ENCODE data around the gene ETV3. TPM values are rescaled to one million over a fixed set of nuclear protein-coding genes. Genes with fewer than 3 reads are reported as not detected.
A peak's percentile ranks its signal among the peaks of the same experiment; 100 is the strongest.

The ETV3 gene
- total RNA-seq, 5 donors from 2014 or later (not counting 1 experiment from before 2014, with no cell fraction given): 30.6 to 86.3 (median 33.4) TPM

DNA sequence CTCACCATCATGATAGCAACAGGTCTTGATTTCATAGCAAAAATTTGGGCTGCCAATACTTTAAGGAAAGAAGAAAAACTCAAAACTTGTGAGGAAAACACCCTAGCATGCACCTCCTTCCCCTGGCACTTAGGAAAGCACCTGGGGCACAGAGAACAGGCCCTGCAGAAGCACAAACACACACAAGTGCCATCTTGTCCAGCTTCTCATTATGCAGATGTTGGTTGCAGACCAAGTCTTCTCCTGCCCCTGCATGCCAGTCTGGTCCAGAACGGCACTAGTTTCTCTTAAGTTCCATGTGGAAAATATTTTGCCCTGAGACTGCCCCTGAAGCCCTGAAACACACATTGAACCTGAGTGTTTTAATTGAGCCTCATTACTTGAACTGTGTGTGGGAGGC, 6.3 kb upstream of the ETV3 start:
- DNase-seq: no peak
- Histone ChIP-seq H3K4me1 (ENCODE audit: control insufficient read depth in 1 of 2, extremely low read depth in 1 of 2, insufficient read depth in 2 of 2, low read length in 2 of 2) (no peaks in the 10 kb centered on the region), H3K4me3 (ENCODE audit: control insufficient read depth in 1 of 2, extremely low read depth in 1 of 2, low read length in 1 of 2) (no peak overlapping the region), H3K36me3 (ENCODE audit: control insufficient read depth in 2 of 2, extremely low read depth in 1 of 2, insufficient read depth in 1 of 2, low read length in 1 of 2) (no peaks in the 10 kb centered on the region), H3K9me3 (no peaks in the 10 kb centered on the region), H3K27ac (ENCODE audit: low read length) (no peak overlapping the region), H3K27me3 (replicated peaks in 1 of 2; ENCODE audit: control insufficient read depth in 2 of 2, extremely low read depth in 1 of 2, insufficient read depth in 2 of 2, low read length in 1 of 2) (no peaks in the 10 kb centered on the region)
- no peak for ATAC-seq (replicated peaks in 1 of 4)
- H3K4me3 Mint-ChIP-seq: no peak overlapping the region
- CTCF ChIA-PET: interaction anchor here in 1 of 2 donors (0.6 kb wide), 1 partner anchor 16 kb away, joined by 3 read pairs; no protein-coding TSS in a partner anchor
- H3K27me3 Mint-ChIP-seq: no peaks in the 10 kb centered on the region
- no peak overlapping the region for H3K27ac Mint-ChIP-seq
- no peaks in the 10 kb centered on the region for H3K9me3 Mint-ChIP-seq
- no peaks in the 10 kb centered on the region for H3K36me3 Mint-ChIP-seq
- H3K4me1 Mint-ChIP-seq: peaks cover 8 to 15% (median 11%) of the 10 kb centered on the region in 3 donors
- WGBS (ENCODE audit: insufficient coverage): 83% methylated on average over 1 of the region's 1 CpG
- POLR2A ChIA-PET: no interaction called here

DNA sequence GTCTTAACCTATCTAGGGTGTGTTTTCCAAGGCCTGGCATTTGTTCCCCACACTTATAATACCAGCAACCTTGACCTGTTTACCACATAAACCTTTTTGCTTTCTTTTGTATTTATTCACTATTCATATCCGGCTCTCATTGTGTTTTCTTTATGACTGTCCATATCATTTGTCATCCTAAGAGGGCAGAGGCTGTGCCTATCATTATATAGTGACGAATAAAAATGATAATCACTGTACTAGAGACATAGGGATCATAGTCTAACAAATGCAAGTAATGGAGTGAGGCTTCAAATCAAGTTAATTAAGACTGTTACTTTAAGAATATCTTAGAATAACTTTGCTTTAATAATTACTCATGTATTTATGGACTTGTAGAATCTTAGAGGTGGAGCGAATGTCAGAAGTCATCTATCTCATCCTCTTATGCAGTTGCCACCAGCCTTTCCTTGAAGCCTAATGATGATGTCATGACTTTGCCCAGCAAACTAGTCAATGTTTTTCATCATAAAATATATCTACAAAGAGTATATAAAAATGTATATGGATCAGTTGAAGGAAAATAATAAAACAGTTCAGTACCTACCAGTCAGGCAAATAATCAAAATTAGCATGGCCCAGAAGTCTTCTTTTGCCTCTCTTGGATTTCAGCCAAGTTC, 4.7 kb upstream of the ETV3 start:
- Histone ChIP-seq H3K27ac (ENCODE audit: low read length) (no peak overlapping the region), H3K9me3 (no peaks in the 10 kb centered on the region), H3K4me1 (ENCODE audit: control insufficient read depth in 1 of 2, extremely low read depth in 1 of 2, insufficient read depth in 2 of 2, low read length in 2 of 2) (peaks cover 3 to 7% of the 10 kb centered on the region in 2 experiments), H3K36me3 (ENCODE audit: control insufficient read depth in 2 of 2, extremely low read depth in 1 of 2, insufficient read depth in 1 of 2, low read length in 1 of 2) (no peaks in the 10 kb centered on the region), H3K27me3 (replicated peaks in 1 of 2; ENCODE audit: control insufficient read depth in 2 of 2, extremely low read depth in 1 of 2, insufficient read depth in 2 of 2, low read length in 1 of 2) (no peaks in the 10 kb centered on the region), H3K4me3 (ENCODE audit: control insufficient read depth in 1 of 2, extremely low read depth in 1 of 2, low read length in 1 of 2) (no peak overlapping the region)
- POLR2A ChIA-PET: no interaction called here
- Mint-ChIP-seq H3K4me3 (no peak overlapping the region), H3K36me3 (no peaks in the 10 kb centered on the region), H3K9me3 (no peaks in the 10 kb centered on the region), H3K27me3 (no peaks in the 10 kb centered on the region), H3K4me1 (peaks cover 12 to 15% (median 13%) of the 10 kb centered on the region in 3 donors), H3K27ac (no peak overlapping the region)
- no CpG with 5 or more reads among the region's 3 CpGs for whole genome bisulfite sequencing (ENCODE audit: insufficient coverage)
- ATAC-seq (replicated peaks in 1 of 4): no peak
- no peak for DNase-seq
- CTCF ChIA-PET: interaction anchor here (0.5 to 0.7 kb wide), 3 partner anchors 12 to 483 kb away, joined by 5 to 10 read pairs (median 6); no protein-coding TSS in a partner anchor

DNA sequence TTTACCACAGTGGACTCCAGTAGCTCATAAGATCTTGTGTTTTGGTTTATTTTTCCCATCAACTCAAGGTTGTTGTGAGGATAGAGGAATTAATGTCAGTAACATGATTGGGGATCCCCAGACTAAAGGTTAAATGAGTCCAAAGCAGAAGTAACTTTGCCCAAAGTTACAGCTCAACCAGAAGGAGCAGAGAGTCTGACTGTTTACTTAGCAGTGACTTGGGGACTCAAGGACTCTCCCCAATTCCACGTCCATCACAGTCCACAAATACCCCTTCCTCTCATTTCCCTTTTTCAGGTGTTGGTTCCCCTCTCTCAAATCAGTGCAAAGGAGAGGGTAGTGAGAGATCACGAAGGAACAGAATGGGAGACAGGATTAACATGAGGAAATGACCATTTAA, 4.0 kb upstream of the ETV3 start:
- Mint-ChIP-seq H3K9me3 (no peaks in the 10 kb centered on the region), H3K36me3 (no peaks in the 10 kb centered on the region), H3K27ac (no peak overlapping the region), H3K4me1 (peaks cover 18 to 22% (median 18%) of the 10 kb centered on the region in 3 donors), H3K4me3 (no peak overlapping the region), H3K27me3 (no peaks in the 10 kb centered on the region)
- Histone ChIP-seq H3K27ac (ENCODE audit: low read length) (no peak overlapping the region), H3K27me3 (replicated peaks in 1 of 2; ENCODE audit: control insufficient read depth in 2 of 2, extremely low read depth in 1 of 2, insufficient read depth in 2 of 2, low read length in 1 of 2) (no peaks in the 10 kb centered on the region), H3K4me3 (ENCODE audit: control insufficient read depth in 1 of 2, extremely low read depth in 1 of 2, low read length in 1 of 2) (no peak overlapping the region), H3K36me3 (ENCODE audit: control insufficient read depth in 2 of 2, extremely low read depth in 1 of 2, insufficient read depth in 1 of 2, low read length in 1 of 2) (no peaks in the 10 kb centered on the region), H3K4me1 (ENCODE audit: control insufficient read depth in 1 of 2, extremely low read depth in 1 of 2, insufficient read depth in 2 of 2, low read length in 2 of 2) (peaks cover 5 to 14% of the 10 kb centered on the region in 2 experiments), H3K9me3 (no peaks in the 10 kb centered on the region)
- POLR2A ChIA-PET: no interaction called here
- CTCF ChIA-PET: interaction anchor here in 1 of 2 donors (0.7 to 1.1 kb wide), 2 partner anchors 11 to 15 kb away, joined by 3 to 5 read pairs; no protein-coding TSS in a partner anchor
- WGBS (ENCODE audit: insufficient coverage): no CpG with 5 or more reads among the region's 2 CpGs
- ATAC-seq (replicated peaks in 1 of 4) (no peak), DNase-seq (no peak)

DNA sequence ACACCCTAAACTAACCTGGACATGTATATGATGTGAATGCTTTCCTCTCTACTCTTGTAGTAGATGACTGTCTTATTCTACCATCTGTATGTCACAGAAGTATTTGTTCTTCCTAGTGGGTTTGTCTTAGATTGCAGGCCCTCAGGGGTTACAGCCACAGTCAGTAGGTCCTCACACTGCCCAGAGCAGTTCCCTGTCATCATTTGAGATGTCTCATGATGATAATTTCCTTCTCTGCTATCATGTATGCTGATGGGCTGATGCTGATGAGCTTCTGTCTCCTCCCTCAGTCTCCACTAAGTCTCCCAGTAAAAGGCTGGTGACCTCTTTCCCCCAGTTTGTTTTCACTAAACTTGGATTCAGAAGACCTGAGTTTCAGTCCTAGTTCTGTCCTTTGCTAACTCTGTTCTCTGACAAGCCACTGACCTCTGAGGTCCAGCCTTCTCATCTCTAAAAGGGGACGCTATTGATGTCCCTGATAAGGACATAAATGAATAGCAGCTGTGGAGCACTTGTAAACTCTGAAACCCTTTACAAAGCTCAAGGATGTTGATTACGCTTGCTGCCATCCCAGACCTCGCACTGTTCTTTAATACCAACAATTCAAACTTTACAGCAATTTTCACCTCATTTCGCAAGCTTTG, 3.1 kb upstream of the ETV3 start:
- H3K36me3 ChIP-seq (ENCODE audit: control insufficient read depth in 2 of 2, extremely low read depth in 1 of 2, insufficient read depth in 1 of 2, low read length in 1 of 2): no peaks in the 10 kb centered on the region
- POLR2A ChIA-PET: no interaction called here
- WGBS (ENCODE audit: insufficient coverage): 86% methylated on average over 1 of the region's 4 CpGs

DNA sequence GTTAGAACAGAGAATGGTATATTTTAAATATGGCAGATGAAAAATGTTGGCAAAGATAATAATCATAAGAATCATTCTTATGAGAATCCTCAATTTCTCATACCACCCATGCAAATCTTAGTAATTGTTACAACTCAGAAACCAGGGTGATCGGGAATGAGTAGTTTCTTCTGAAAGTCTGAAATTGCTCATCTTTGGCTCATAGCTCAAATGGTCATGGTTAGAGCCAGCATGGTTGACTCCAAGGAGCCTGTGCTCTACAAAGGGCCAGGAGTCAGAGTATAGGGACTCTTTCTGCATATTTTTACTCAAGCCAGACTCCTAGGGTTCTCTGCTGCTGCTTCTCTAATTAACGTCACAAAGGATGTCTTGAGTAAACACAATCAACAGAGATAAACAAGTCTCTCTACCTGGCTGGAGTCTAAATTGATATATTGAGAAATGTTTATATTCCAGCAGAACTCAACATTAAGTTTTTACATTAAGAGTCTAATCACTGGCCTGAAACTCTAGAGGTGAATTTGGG, 1.9 kb upstream of the ETV3 start:
- ATAC-seq (replicated peaks in 1 of 4) (no peak), DNase-seq (no peak)
- Histone ChIP-seq H3K4me3 (ENCODE audit: control insufficient read depth in 1 of 2, extremely low read depth in 1 of 2, low read length in 1 of 2) (no peak overlapping the region), H3K27me3 (replicated peaks in 1 of 2; ENCODE audit: control insufficient read depth in 2 of 2, extremely low read depth in 1 of 2, insufficient read depth in 2 of 2, low read length in 1 of 2) (no peaks in the 10 kb centered on the region), H3K4me1 (ENCODE audit: control insufficient read depth in 1 of 2, extremely low read depth in 1 of 2, insufficient read depth in 2 of 2, low read length in 2 of 2) (peaks cover 19 to 32% of the 10 kb centered on the region in 2 experiments), H3K36me3 (ENCODE audit: control insufficient read depth in 2 of 2, extremely low read depth in 1 of 2, insufficient read depth in 1 of 2, low read length in 1 of 2) (peaks cover 8 to 10% of the 10 kb centered on the region in 2 donors), H3K27ac (ENCODE audit: low read length) (peak overlapping the region; percentile 98), H3K9me3 (no peaks in the 10 kb centered on the region)
- H3K4me1 Mint-ChIP-seq: peaks cover 39 to 43% (median 39%) of the 10 kb centered on the region in 3 donors
- CTCF ChIA-PET: interaction anchor here in 1 of 2 donors (1.2 to 2.2 kb wide), 2 partner anchors 17 to 50 kb away, joined by 3 to 12 read pairs; no protein-coding TSS in a partner anchor
- no peaks in the 10 kb centered on the region for H3K9me3 Mint-ChIP-seq
- no CpG with 5 or more reads among the region's 2 CpGs for WGBS (ENCODE audit: insufficient coverage)
- POLR2A ChIA-PET: no interaction called here
- H3K27ac Mint-ChIP-seq: peak overlapping the region; percentile 87 to 94
- peaks cover 11% of the 10 kb centered on the region for H3K36me3 Mint-ChIP-seq
- H3K4me3 Mint-ChIP-seq: no peak overlapping the region
- H3K27me3 Mint-ChIP-seq: no peaks in the 10 kb centered on the region

More for the DNA sequence above, 3.1 kb upstream of the ETV3 start:
- H3K9me3 ChIP-seq: no peaks in the 10 kb centered on the region
- CTCF ChIA-PET: interaction anchor here in 1 of 2 donors (0.6 to 1.1 kb wide), 2 partner anchors 16 to 54 kb away, joined by 3 to 4 read pairs; no protein-coding TSS in a partner anchor
- H3K27ac ChIP-seq (ENCODE audit: low read length): no peak overlapping the region
- DNase-seq: no peak
- peaks cover 10 to 21% of the 10 kb centered on the region in 2 experiments for H3K4me1 ChIP-seq (ENCODE audit: control insufficient read depth in 1 of 2, extremely low read depth in 1 of 2, insufficient read depth in 2 of 2, low read length in 2 of 2)
- peak overlapping the region; percentile 13 to 66 for H3K27ac Mint-ChIP-seq
- H3K36me3 Mint-ChIP-seq: peaks cover 2% of the 10 kb centered on the region
- no peaks in the 10 kb centered on the region for H3K9me3 Mint-ChIP-seq
- no peak overlapping the region for H3K4me3 ChIP-seq (ENCODE audit: control insufficient read depth in 1 of 2, extremely low read depth in 1 of 2, low read length in 1 of 2)
- peaks cover 27 to 30% (median 27%) of the 10 kb centered on the region in 3 donors for H3K4me1 Mint-ChIP-seq
- ATAC-seq (replicated peaks in 1 of 4): no peak
- no peaks in the 10 kb centered on the region for H3K27me3 Mint-ChIP-seq
- no peaks in the 10 kb centered on the region for H3K27me3 ChIP-seq (replicated peaks in 1 of 2; ENCODE audit: control insufficient read depth in 2 of 2, extremely low read depth in 1 of 2, insufficient read depth in 2 of 2, low read length in 1 of 2)
- H3K4me3 Mint-ChIP-seq: no peak overlapping the region

DNA sequence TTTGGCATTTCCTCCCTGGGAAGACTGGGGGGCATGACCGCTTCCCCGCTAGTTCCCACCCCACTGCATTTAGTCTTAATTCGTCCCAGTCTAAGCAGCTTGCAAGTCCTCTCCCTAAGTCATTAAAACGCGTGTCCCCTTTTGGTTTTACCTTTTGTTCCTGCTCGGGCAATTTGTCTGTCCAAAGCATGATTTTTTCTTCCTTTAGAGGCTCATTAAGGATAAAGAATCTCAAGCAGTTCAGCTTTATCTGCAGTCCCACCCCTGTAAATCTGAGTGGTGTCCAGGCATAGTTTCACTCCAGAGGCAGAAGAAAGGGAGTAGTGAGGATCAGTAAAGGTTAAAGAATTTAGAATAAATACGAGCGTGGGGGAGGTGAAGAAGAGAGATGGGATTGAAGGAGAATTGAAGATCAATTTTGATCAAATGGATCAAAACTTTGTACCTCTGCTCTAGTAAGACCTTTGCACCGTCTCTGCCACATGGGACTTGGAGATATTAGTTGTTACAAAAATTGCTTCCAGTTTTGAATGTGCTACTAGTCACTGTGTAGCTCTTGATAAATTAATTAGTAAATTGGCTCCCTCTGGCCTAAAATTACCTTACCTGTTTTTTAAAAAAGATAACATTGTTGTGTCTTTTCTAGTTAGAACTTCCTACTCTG, 989 bp upstream of the ETV3 start:
- Mint-ChIP-seq H3K36me3 (peaks cover 19% of the 10 kb centered on the region), H3K9me3 (no peaks in the 10 kb centered on the region), H3K4me1 (peaks cover 49 to 52% (median 49%) of the 10 kb centered on the region in 3 donors), H3K27me3 (no peaks in the 10 kb centered on the region), H3K4me3 (peak overlapping the region; percentile 84 to 96 (median 89)), H3K27ac (peak overlapping the region; percentile 87 to 94)
- DNase-seq (peak in 3 of 35 experiments; percentile 16 to 27 (median 18)), ATAC-seq (replicated peaks in 1 of 4) (peak in 1 of 4 experiments; percentile 18)
- Histone ChIP-seq H3K9me3 (no peaks in the 10 kb centered on the region), H3K36me3 (ENCODE audit: control insufficient read depth in 2 of 2, extremely low read depth in 1 of 2, insufficient read depth in 1 of 2, low read length in 1 of 2) (peaks cover 14 to 19% of the 10 kb centered on the region in 2 donors), H3K4me3 (ENCODE audit: control insufficient read depth in 1 of 2, extremely low read depth in 1 of 2, low read length in 1 of 2) (peak overlapping the region; percentile 91 to 92), H3K27ac (ENCODE audit: low read length) (peak overlapping the region; percentile 98), H3K4me1 (ENCODE audit: control insufficient read depth in 1 of 2, extremely low read depth in 1 of 2, insufficient read depth in 2 of 2, low read length in 2 of 2) (peaks cover 28 to 41% of the 10 kb centered on the region in 2 experiments), H3K27me3 (replicated peaks in 1 of 2; ENCODE audit: control insufficient read depth in 2 of 2, extremely low read depth in 1 of 2, insufficient read depth in 2 of 2, low read length in 1 of 2) (no peaks in the 10 kb centered on the region)
- ChIA-PET POLR2A (no interaction called here), CTCF (interaction anchor here (0.5 to 2.2 kb wide), 4 partner anchors 18 to 478 kb away, joined by 3 to 12 read pairs (median 4); no protein-coding TSS in a partner anchor)
- WGBS (ENCODE audit: insufficient coverage): 29% methylated on average over 8 of the region's 9 CpGs
